NCI-H524 (cell line): ENCODE data around the gene FBXO48.

ENCODE experiments used
- DNase-seq, 2 experiments: peaks; one replicate each; lab custom pipeline; 2025; lab: John Stamatoyannopoulos, UW

Gene FBXO48

DNA sequence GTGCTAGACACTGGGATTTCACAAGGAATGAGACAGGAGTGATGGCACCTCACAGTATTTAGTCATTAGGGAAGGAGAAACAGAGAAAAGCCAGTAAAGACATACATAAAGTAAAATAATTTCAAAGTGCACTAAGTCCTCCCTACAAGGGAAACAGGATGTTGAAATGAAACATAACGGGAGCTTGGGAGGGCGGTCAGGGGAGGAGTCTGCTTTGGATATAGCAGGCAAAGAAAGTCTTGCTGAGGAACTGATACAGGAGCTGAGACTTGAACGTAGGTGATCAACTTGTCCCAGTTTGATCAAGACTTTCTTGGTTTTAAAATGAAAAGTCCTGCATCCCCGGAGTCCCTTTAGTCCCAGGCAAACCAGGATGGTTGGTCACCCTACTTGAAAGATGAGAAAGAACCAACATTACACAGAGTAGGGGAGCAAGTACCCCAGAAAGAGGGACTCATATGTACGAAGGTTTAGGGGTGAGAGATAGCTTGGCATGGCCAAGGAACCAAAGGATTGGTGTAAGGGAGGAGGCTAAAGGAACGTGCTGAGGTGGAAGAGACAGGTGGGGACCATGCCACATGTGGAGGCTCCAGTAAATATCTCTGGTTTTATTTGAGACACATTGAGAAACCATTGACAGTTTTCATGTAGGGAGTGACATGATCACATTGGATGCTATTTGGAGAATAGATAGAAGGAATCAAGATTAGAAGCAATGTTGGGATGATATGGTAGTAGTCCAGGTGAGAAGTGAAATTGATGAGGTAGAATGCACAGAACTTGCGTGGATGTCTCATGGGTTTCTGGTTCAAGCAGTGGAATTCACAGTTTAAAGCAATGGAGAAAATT, 28.4 kb downstream of the FBXO48 start:
- DNase-seq, result no peak

DNA sequence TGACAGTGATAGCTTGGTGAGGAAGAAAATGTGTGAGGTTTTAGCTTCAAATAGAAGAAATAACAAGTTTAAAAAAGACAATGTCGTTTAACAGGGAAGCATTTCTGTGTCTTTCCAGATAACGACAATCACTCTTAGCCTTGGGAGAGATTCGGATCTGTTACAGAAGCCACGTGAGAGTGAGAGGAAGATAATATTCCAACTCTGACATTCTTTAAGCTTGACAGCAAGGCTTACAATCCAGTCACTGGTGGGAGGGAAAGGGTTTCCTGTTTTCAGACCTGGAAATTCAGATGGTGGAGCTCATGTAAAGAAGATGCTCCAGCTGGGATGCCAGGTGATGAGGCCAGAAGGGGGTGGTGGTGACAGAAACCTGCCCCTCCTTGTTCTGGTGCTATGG, 30.8 kb downstream of the FBXO48 start:
- no peak for DNase-seq

DNA sequence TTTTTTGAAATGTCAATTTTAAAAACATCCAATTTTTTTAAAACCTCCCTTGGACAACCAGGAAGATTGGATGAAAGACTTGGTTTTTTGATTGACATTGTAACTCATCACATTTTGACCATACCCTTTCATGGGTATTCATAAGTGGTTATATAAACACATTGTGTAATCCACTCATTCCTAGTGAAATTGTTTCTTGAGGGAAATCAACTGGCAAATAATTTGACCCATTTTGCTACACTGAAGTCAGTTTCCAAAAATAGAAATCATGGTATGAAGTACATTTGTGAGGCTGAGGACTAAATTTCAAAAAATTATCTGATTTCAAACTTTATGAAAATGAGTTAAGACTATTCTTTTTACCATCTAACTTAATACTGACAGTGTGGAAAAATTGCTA, 31.5 kb downstream of the FBXO48 start:
- DNase-seq, result no peak

DNA sequence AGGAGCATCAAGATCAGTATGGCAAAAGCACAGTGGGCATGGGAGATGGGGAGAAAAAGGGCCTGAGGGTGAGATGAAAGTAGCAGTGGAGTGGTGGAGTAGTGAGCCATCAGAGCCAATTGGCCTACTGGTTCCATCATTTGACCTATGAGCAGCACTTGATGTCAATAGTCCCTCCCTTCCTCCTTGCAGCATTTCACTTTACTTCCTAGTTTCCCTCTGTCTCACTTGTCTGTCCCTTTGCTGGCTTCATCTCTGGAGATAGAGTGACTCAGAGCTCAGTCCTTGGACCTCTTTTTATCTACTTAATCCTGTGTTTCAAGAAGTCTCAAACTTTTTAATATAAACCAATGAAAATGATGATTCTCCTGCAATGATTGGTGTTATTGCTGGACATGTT, 32.1 kb downstream of the FBXO48 start:
- no peak for DNase-seq

DNA sequence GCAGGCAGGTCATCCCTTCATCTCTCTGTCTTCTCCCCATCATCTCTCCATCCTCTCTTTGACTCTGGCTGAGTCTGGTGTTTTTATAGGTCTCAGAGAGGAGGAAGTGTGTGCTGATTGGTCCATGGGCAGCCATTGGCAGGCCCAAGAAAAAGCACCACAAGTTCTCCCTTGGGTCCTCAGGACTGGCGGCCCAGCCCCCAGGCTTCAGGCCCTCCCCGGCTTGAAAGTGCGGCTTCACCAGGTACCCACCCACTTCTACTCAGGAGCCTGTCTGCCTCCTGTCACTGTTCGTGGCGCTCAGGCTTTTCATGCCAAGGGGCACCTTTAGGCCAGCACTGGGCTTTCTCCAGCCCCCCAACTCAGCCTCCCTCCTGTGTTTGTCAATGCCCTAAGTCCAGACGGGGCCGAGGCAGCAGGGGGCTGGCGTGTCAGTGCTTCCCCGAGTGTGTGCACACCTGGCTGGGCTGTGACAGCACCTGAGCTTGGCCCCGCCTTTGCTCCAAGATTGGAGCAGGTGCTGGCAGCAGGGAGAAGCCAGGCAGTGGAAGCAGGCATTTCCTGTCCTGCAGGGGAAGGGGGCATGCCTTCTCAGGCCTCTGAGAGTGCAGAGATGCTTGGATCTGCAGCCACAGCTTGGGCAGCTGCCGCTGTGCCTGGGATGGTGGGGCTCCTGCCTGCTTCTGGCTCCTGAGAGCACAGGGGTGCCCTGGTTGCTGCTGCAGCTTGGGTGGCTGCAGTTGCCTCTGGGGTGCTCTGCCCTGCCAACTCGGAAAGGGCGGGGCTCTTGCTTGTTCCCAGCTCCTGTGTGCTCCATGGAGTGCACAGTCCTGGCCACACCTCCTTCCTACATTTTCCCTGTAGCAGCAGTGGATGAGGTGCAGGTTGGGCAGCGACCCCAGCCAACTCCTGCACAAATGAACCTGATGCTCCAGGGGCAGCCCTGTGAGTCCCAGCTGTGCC, 34.1 kb downstream of the FBXO48 start:
- DNase-seq, result no peak

DNA sequence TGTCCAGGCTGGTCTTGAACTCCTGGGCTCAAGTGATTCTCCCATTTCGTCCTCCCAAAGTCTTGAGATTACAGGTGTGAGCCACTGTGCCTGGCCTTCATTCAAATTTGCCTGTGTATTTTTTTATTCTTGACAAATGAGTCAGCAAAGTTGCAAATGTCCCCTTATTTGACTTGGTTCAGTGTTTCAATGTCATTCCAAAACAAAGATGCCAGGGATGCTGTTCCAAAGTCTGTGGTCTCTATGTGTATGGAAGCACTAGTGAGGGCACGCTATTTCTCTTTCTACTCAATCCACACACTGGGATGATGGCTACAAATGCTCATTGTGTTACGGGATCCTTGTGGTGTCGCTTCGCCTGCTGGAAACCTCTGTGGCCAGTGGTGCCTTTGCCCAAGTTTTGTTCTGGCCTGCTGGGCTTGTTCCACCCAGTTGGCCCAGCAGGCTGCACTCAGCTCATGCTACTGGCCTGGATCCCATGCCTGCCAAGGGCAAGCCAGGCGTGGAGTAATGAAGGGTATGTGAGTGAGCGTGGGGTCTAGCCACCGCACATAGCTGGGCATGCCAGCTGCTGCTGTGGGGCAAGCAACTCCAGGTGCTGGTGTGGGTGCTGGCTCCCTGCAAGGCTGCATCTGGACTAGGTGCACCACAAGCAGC, 35.6 kb downstream of the FBXO48 start:
- DNase-seq, result no peak

DNA sequence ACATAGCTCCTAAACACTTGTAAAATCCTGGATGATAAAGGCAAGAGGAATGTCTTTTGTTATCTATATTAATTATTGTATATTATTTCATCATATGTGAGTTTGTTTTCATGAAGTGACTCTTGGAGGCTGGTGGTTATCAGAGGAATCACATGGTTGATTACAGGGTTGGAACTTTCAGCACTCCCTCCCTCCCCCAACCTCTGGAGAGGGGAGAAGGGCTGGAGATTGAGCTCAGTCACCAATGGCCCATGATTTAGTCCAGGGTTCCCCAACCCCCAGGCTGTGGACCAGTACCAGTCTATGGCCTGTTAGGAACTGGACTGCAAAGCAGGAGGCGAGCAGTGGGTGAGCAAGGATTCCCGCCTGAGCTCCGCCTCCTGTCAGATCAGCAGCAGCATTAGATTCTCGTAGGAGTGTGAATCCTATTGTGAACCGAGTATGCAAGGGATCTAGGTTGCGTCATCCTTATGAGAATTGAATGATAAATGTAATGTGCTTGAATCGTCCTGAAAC, 37.7 kb downstream of the FBXO48 start:
- DNase-seq, result no peak

DNA sequence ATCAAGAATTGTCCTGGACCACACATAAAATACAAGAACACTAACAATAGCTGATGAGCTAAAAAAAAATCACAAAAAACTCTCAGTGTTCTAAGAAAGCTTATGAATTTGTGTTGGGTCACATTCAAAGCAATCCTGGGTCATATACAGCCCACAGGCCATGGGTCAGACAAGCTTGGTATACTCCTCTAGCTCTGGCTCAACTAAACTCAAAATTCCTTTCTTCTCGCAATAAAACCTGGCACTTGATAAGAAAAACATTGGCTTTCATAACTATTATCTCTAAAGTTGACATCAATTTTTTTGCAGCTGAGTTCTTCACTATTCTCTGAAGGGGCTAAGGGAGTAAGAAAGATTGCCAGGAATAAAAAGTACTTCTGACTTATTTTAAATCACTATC, 38.3 kb downstream of the FBXO48 start:
- no peak for DNase-seq

DNA sequence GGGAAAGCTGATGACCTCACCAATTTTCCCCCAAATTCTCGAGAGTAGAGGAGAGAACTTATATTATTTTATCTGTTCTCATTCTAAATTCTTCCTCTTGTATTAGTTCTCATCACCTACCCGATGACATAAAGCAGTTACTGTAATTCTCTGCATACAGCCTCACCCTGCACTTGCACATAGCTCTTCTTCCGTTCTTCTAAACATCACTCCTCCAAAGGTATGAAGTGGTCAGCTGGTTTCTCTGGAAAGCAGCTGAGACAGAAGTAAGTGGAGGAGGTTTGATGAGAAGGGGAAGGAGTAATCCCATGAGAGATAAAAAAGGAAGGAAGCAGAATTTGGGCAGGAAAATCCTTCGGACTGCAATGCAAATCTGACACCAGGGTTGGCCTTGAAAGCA, 39.0 kb downstream of the FBXO48 start:
- no peak for DNase-seq

DNA sequence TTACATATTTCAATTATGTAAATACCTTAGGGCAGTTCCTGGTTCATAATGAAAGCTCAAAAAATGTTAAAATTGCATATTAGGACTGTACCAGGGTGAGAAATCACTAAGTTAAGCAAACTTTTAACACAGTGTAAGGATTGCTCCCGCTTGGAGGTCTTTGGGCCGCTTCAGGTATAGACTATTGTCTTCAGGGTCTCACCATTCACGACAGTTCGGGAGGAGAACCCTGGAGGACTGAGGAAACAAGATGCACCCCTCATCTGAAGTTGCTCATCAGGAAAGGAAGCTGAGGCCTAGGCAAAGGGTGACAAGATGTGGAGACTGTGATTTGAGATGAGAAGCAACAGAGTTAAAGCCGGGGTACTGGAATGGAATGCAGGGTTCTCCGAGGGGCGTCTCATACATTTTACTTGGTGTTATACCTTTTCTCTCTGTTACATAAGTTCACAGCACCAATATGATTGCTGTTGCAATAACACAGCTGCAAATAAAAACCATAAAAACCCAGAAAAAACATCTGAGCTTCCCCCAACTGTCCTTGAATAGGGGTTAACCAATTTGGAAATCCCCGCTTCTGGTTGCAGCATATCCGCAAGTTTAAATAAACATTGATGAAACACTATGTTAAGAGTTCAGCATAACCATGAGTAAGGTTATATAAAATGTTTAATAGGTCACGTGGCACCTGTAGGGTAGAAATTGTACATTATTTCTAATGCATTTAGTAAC, 40.1 kb downstream of the FBXO48 start:
- no peak for DNase-seq

DNA sequence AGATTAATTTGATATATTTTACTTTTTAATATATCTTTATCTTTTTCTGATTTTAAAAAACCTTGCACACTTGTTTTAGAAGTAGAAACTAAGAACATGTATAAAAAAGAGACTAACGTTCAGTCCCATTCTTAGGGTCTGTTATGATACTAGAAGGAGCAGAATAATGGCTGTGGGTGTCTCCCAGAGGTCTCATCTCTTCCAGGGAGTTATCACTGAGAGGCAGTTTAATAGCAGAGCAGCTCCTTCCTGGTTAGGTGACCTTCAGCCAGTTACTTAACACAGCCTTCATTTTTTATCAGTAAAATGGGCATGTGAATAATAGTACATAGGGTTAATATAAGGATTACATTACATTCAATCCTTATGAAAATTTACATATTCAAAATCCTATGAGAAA, 40.6 kb downstream of the FBXO48 start:
- no peak for DNase-seq

DNA sequence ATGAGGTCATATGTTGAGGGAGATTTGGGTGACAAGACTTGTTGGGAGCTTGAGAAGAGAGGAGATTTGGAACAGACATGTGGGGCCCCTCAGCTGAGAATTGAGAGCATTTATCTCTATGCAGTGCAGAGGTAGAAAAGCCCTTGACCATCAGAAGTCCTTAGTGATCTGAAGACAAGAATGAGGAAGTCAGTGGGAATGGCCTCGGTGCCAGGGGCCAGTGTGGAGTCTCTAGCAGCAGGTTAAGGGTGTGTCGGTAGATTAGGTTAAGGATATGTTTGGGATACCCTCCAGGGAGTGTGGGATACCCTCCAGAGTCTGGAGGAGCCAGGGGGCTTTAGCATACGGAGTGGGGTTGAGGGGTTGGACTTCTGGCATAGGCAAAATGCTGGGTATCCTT, 41.6 kb downstream of the FBXO48 start:
- DNase-seq, result no peak

DNA sequence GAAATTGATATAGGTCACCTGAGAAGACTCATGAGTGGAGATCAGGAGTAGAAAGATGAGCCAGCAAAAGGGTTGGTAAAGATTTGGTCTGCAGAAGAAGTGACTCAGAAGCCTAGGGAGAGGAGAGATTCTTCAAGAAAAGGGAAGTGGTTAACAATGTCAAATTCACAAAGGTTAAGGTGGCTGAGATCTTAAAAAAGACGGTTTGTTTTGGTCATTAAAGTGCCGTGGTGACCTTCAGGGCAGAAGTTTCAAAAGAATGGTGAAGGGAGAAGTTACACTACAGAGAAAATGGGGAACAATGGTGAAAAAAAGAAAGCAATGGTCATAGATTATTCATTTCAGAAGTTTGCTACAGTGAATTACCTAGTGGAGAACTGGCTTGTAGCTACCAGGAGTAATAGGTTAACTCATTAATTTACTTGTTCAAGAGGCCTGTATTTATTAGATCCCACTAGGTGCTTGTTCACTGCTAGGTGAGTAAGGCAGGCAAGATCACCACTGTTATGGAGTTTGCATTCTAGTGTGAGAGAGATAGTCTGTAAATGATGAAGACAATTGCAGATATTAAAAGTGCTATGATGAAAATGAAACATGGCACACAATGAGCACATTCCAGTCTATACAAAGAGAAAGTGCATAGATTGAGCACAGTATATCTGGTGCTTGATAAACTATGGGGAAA, 43.0 kb downstream of the FBXO48 start:
- no peak for DNase-seq

DNA sequence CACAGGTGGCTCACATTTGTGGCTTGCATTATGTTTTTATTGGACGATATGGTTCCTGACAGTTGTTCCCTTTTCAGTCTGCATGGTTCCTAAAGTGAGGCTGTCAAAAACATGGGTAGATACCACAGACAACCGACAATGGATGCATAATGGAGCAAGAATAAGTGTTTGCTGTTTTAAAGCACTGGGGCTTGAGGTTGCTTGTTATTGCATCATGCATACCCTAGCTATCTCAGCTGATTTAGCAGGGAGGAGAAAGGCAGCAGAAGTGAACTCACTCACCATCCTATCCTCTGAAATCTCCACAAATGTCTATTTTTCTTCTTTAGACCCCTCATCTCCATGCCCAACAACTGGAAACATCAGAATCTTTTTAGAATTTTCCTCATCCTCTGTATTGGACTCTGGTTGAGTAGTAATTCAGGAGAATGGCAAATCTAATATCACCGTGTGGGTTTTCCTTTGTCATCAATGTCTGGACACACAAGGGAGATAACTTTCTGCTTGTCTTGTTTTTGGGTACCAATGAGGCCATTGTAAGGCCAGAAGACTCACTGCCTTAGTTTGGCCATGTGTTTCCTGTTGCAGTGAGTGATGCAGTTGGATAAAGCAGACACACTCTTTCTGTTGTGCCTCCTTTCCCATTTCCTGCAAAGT, 46.7 kb downstream of the FBXO48 start:
- DNase-seq, result no peak

DNA sequence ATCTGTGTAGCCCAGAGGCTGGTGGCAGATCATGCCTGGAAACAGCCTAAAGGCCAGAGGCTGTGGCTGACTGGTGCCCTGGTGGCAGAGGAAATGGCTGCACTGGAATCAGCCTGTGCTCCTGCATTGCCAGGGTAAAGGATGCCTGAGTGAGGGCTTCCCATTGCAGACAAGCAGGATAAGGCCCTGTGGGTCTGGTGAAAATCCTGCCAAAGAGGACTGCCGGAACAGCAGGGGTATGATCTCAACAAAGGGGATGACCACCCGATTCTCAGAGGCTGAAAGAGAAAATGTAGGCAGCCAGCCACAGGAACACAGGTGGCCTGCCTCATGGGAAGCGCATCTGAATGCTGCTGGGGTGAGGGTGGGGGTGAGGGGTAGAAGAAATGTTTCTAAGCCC, 48.2 kb downstream of the FBXO48 start:
- no peak for DNase-seq

DNA sequence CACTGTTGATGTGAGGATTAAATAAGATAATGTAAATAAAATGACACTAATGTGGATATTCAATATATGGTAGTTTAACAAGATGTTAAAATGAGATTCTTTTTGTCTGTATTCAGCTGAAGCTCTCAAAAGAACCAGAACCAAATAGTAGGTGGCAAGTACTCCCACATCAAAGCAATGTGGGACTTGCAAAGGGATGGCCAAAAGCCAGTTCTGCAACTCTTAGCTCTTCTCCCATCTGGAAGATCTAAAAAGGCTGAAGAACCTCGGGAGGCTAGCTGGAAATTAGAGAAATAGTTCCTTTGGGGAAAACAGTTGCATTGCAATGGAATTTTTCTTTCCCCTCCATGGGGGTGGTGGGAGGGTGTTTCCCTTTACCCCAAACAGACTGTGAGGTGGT, 48.7 kb downstream of the FBXO48 start:
- no peak for DNase-seq

DNA sequence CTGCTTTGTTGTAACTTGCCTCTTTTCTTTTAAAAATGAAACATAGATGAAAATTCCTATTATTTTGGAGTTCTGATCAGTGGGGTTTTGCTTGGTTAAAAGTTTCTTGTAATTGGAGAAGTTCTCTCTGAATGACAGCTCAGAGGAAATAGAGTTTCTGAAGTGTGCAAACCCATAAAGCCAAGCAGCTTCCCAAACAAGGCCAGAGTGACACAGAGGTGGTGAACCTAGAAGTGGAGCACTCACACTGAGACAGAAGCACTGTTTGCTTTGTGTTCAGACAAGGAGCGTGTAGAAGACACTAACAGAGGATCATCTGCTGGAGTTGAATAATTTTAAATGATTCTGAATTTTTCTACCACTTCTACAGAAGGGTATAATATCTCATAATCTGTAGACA, 49.2 kb downstream of the FBXO48 start:
- no peak for DNase-seq

DNA sequence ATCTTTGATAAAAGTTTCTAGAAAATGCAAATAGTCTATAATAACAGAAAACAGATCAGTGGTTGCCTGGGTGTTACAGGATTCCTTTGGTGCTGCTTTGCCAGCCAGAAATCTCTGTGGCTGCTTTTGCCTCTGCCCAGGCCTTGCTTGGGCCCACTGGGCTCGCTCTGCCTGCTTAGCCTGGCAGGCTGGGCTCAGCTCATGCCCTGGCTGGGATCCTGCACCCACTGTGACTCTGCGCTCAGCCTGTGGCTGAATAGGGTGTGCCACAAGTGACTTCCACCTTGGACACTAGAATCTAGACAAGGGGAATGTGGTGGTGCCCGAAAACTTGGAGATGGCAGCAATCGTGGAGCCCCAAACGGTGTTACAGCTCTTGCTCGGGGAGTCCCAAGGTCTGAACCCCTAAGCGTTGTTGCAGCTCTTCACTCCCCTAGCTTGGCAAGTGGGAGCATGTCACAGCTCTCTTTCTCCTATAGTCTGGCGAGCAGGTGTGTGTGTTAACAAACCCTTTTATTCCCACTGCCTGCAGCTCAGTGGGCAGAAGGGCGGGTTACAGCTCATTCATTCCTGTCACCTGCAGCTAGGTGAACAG, 50.9 kb downstream of the FBXO48 start:
- DNase-seq, result no peak

DNA sequence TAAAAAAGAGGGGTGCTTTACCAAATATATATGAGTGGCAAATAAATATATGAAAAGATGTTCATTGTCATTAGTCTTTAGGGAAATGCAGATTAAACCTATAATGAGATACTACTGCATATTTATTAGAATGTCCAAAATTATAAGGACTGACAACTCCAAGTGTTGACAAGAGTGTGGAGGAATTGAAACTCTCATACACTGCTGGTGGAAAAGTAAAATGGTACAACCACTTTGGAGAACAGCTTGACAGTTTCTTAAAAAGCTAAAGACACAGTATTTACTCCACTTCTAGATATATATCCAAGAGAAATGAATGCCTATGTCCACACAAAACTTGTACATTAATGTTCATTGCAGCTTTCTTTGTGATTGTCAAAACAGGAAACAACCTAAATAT, 51.6 kb downstream of the FBXO48 start:
- DNase-seq, result no peak

DNA sequence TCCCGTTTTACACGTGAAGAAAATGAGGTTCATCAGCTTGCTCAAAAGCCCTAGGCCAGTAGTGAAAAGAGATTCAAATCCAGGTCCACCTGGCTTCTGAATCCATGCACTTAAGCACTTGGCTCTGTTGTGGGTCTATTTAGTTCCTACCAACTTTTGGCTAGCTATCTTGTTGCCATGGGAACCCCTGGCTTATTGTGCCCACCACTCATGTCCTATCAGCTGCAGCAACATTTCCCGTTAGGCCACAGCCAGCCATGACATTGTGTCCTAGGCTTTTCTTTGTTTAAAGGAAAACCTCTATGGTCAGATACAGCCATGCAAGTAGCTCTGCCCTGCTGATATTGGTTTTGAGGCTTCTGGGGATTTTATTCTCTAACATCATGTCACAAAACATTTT, 52.2 kb downstream of the FBXO48 start:
- DNase-seq, result no peak
